ENCODE data around the gene STUB1.
A peak's percentile ranks its signal among the peaks of the same experiment; 100 is the strongest.

STUB1 gene

DNA sequence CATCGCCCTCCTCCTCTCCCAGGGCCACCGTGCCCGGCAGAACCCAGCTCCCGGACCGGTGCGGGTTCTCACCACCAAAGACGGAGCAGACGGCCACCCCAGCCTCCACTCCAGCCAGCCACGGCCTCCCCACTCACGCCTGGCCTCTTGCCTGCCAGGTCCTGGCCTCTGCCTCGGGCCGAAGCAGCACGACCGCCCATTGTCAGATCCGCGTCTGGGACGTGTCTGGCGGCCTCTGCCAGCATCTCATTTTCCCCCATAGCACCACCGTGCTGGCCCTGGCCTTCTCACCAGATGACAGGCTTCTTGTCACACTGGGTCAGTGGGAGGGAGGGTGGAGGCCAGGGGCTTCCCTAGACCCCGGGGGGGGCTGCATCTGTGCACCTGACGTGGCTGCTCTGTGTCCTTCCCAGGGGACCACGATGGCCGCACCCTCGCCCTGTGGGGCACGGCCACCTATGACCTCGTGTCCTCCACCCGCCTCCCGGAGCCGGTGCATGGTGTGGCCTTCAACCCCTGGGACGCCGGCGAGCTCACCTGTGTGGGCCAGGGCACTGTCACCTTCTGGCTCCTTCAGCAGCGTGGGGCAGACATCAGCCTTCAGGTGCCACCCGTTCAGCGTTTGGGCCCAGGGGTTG, 18.9 kb upstream of the STUB1 start:
- TF ChIP-seq, protein P1, sequence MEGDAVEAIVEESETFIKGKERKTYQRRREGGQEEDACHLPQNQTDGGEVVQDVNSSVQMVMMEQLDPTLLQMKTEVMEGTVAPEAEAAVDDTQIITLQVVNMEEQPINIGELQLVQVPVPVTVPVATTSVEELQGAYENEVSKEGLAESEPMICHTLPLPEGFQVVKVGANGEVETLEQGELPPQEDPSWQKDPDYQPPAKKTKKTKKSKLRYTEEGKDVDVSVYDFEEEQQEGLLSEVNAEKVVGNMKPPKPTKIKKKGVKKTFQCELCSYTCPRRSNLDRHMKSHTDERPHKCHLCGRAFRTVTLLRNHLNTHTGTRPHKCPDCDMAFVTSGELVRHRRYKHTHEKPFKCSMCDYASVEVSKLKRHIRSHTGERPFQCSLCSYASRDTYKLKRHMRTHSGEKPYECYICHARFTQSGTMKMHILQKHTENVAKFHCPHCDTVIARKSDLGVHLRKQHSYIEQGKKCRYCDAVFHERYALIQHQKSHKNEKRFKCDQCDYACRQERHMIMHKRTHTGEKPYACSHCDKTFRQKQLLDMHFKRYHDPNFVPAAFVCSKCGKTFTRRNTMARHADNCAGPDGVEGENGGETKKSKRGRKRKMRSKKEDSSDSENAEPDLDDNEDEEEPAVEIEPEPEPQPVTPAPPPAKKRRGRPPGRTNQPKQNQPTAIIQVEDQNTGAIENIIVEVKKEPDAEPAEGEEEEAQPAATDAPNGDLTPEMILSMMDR (conservative IDR thresholded peaks at IDR 0.05), result no peak
- peak overlapping the region; percentile 81 for H3K27ac ChIP-seq

DNA sequence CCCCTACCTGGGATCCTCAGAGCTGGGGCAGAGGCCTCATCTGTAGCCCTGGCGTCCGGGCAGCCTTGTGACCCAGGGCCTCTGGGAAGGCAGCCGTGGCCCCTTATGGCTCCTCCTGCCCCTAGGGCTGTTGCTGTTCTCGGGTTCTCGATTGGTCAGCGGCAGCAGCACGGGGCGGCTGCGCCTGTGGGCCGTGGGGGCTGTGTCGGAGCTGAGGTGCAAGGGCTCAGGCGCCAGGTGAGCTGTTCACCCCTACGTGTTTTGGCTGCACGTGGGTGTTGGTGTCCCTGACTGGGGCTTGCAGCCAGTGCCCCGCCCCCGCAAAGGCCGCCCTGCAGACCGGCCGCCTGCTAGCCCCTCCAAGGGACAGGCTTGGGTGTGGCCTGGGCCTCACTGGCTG, 18.1 kb upstream of the STUB1 start:
- TF ChIP-seq, protein P1 (conservative IDR thresholded peaks at IDR 0.05), result no peak
- H3K27ac ChIP-seq, result peak overlapping the region; percentile 81

DNA sequence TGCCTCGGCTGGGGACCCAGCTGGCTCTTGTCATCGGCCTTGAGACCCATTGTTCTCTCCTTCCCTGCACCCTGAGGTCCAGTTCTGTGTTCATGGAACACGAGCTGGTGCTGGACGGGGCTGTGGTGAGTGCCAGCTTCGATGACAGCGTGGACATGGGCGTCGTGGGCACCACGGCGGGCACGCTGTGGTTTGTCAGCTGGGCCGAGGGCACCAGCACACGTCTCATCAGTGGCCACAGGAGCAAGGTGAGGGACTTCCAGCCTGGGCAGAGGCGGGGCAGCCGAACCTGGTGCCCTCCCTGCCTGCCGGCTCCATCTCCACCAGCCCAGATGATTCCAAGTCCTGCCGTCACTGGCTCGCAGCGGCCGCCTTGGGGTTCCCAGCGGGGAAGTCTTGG, 17.6 kb upstream of the STUB1 start:
- TF ChIP-seq, protein P1 (conservative IDR thresholded peaks at IDR 0.05), result no peak
- H3K27ac ChIP-seq, result no peak overlapping the region

DNA sequence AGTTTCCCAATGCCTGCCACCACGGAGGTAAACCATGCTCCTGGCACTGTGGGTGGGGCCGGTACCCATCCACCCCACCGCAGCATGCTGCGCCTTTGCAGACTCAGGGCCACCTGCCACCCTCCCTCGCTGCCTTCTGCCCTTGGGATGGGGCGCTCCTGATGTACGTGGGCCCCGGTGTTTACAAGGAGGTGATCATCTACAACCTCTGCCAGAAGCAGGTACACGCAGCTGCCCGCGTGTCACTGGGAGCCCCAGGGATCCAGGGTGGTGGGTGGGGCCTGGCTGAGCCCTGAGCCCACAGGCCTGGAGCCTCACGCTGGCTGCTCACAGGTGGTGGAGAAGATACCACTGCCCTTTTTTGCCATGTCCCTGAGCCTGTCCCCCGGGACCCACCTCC, 13.6 kb upstream of the STUB1 start:
- TF ChIP-seq, protein P1 (conservative IDR thresholded peaks at IDR 0.05), result no peak
- H3K27ac ChIP-seq, result peak overlapping the region; percentile 86

DNA sequence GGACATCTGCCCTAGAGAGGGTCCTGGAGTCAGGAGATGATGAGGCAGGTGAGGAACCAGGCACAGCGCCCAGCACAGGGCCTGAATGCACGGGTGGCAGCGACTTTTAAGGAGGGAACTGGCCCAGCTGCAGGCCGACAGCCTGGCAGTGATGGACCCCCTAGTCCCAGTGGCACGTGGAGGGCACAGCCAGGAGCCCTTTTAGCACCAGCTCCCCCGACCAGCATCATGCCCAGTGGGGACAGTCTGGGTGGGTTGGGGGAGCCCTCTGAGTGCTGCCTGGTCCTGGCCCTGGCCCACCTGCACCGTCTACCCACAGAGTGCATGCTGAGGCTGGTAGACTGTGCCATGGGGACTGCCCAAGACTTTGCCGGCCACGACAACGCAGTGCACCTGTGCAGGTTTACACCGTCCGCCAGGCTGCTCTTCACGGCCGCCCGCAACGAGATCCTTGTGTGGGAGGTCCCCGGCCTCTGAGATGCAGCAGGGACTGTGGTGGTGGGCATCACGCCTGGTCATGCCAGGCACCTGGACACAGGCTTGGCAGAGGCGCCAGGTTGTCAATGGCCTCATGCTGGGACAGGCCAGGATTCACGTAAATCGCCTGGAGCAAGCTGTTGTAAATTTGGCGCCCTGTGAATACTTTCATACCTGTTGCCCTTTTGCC, 13.0 kb upstream of the STUB1 start:
- peak overlapping the region; percentile 86 for H3K27ac ChIP-seq
- TF ChIP-seq, protein P1 (conservative IDR thresholded peaks at IDR 0.05), result no peak

DNA sequence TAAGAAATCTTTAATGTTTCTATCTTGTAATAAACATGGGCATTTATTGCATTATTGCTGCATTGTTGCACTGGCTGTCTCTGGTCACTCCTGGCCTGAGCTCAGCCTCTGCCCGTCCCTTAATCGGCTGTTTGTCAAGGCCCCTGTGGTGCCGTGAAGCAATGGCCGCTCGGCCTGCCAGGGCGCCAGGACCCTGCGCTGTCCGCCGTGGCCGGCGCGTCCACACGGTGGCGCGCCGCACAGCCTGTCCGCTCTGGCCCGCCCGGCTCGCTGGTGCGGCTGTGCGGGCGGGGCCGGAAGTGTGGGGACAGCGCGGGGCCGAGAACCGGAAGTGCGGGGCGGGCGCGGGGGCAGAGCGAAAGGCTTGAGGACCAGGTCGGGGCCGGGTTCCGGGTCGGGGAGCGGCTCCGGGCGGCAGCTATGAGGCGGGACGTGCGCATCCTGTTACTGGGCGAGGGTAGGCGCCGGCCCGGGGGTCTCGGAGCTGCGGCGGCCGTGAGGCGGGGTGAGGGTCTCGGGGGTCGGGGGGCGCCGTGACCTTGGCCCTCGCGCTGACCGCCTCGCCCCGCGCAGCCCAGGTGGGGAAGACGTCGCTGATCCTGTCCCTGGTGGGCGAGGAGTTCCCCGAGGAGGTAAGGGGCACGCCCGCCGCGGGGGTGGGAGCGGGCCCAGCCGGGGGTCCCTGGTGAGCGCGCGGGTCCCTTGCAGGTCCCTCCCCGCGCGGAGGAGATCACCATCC, 12.3 kb upstream of the STUB1 start, which contains the start of gene RHOT2:
RHOT2 (plus strand) TSS at position 353 of the 739 bp plus-strand sequence; CDS start at position 421, 68 bp downstream.
- TF ChIP-seq, protein P1 (conservative IDR thresholded peaks at IDR 0.05), result peak; percentile 92
- H3K27ac ChIP-seq, result peak within 1 kb of the TSS; percentile 86

DNA sequence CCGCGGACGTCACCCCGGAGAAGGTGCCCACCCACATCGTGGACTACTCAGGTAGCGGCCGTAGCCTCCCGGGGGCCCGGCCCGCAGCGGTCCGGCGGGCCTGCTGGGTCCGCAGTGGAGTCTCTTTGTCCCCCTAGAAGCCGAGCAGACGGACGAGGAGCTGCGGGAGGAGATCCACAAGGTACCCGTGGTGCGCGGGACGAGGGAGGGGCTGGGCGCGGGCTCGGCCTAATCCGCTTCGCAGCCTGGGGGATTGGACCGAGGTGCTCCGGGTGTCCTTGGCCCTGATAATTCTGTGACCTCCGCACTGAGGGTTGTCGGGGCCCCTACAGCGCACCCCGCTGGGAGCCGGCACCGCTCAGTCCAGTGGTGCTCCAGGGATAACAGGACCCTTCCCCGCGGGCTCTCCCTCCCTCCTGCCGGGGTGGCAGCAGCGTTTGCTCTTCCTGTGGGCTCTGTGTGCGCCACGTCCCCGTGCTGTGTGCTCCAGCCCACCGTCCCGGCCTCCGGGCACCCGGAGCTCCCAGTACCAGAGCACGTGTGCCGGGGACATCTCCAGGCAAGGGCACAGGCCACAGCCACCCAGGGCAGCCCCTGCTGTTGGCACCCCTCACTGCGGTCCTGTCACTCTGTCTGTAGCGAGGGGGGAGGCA, 11.6 kb upstream of the STUB1 start:
- TF ChIP-seq, protein P1 (conservative IDR thresholded peaks at IDR 0.05), result no peak
- peak overlapping the region; percentile 86 for H3K27ac ChIP-seq

Measured in VCaP (cell line).